Measurements from ENCODE around the gene CYB561D2. TPM values are rescaled to one million over a fixed set of nuclear protein-coding genes. Genes with fewer than 3 reads are reported as not detected.

The CYB561D2 gene
- total RNA-seq, 3 donors from 2014 or later = 23.6 to 30.1 (median 28.8) TPM

DNA sequence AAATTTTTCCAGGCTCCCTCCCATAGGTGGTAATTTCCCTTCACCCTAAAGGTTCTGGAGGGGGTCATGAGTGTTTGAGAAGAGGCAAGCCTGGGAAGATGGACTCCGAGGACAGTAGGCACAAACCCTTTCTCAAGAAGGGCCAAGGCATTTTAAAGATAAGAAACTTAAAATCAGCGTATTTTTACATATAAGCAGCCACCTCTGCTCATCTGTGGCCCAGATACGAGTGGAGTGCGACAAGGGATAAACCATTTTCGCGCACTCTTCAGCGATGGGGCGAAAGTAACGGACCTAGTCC lies 10.6 kb upstream of the CYB561D2 start:
- no peak for TF ChIP-seq POLR2A (IDR thresholded peaks at IDR 0.05)
- TF ChIP-seq, protein P1, sequence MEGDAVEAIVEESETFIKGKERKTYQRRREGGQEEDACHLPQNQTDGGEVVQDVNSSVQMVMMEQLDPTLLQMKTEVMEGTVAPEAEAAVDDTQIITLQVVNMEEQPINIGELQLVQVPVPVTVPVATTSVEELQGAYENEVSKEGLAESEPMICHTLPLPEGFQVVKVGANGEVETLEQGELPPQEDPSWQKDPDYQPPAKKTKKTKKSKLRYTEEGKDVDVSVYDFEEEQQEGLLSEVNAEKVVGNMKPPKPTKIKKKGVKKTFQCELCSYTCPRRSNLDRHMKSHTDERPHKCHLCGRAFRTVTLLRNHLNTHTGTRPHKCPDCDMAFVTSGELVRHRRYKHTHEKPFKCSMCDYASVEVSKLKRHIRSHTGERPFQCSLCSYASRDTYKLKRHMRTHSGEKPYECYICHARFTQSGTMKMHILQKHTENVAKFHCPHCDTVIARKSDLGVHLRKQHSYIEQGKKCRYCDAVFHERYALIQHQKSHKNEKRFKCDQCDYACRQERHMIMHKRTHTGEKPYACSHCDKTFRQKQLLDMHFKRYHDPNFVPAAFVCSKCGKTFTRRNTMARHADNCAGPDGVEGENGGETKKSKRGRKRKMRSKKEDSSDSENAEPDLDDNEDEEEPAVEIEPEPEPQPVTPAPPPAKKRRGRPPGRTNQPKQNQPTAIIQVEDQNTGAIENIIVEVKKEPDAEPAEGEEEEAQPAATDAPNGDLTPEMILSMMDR (IDR thresholded peaks at IDR 0.05) = no peak
- TF ChIP-seq POLR2AphosphoS5 (IDR thresholded peaks at IDR 0.05) = no peak
- H3K9me3 ChIP-seq = no peaks in the 10 kb centered on the region
- no peaks in the 10 kb centered on the region for H3K36me3 ChIP-seq
- no peak for DNase-seq (ENCODE audit: low spot score in 2 of 2)
- H3K27ac ChIP-seq = peak overlapping the region; percentile 66 to 90
- H3K4me1 ChIP-seq = peaks cover 8 to 23% of the 10 kb centered on the region in 2 donors
- H3K27me3 ChIP-seq = no peaks in the 10 kb centered on the region
- intact Hi-C loops (cut with DNase I; ENCODE audit: low total_unique reads) = no loop called here
- H3K4me3 ChIP-seq = peak overlapping the region; percentile 62 to 90 (median 65)

DNA sequence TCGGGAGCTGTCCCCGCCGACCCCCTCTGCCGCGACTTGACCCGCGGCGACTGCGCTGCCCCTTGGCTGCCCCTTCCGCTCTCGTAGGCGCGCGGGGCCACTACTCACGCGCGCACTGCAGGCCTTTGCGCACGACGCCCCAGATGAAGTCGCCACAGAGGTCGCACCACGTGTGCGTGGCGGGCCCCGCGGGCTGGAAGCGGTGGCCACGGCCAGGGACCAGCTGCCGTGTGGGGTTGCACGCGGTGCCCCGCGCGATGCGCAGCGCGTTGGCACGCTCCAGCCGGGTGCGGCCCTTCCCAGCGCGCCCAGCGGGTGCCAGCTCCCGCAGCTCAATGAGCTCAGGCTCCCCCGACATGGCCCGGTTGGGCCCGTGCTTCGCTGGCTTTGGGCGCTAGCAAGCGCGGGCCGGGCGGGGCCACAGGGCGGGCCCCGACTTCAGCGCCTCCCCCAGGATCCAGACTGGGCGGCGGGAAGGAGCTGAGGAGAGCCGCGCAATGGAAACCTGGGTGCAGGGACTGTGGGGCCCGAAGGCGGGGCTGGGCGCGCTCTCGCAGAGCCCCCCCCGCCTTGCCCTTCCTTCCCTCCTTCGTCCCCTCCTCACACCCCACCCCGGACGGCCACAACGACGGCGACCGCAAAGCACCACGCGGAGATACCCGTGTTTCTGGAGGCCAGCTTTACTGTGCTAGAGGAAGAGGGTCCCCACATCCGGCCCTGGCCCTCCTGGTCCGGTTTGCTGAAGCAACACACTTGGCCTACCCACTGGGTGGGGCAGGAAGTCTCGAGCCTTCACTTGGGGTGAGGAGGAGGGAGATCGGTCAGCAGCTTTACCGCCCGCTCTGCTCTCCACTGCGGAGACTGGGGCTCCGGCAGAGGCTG lies 10.0 kb upstream of the CYB561D2 start, which contains the start of gene RASSF1:
Gene RASSF1, minus strand, starts transcription at position 389 of the 882 bp plus-strand sequence. Its CDS starts 31 bp downstream, at position 358.
- H3K4me3 ChIP-seq = peak within 1 kb of the TSS; percentile 62 to 90 (median 65)
- no peak for DNase-seq (ENCODE audit: low spot score in 2 of 2)
- H3K27ac ChIP-seq = peak within 1 kb of the TSS; percentile 66 to 90
- no peaks in the 10 kb centered on the region for H3K27me3 ChIP-seq
- H3K36me3 ChIP-seq = no peaks in the 10 kb centered on the region
- no peaks in the 10 kb centered on the region for H3K9me3 ChIP-seq
- intact Hi-C loops (cut with DNase I; ENCODE audit: low total_unique reads) = no loop called here
- TF ChIP-seq POLR2AphosphoS5 (IDR thresholded peaks at IDR 0.05) (peak; percentile 18 to 70 (median 48)), POLR2A (IDR thresholded peaks at IDR 0.05) (no peak)
- peaks cover 8 to 23% of the 10 kb centered on the region in 2 donors for H3K4me1 ChIP-seq

DNA sequence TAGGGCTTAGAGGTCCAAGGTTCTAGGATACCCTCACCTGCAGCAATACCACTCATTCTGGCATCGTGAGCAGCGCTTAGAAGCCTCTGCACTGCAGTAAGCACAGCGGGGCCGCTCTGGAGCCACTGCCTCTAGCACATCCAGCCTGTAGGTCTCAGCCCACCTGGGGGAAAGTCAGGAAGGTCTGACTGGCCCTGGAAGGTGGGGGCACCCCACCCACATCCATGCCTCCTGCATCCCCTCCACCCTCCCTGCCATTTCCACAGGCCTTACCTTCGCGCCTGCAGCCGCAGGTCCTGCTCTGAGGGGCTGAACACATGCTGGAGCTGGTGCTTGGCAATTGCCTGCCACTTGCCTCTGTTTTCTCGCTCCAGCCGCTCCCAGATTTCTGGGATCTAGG lies 9.1 kb upstream of the CYB561D2 start:
- Histone ChIP-seq H3K4me3 (peak overlapping the region; percentile 62 to 90 (median 65)), H3K4me1 (peaks cover 0 to 17% of the 10 kb centered on the region in 2 donors), H3K27me3 (no peaks in the 10 kb centered on the region), H3K36me3 (no peaks in the 10 kb centered on the region), H3K27ac (peak overlapping the region in 1 of 2 donors; percentile 90), H3K9me3 (no peaks in the 10 kb centered on the region)
- no peak for DNase-seq (ENCODE audit: low spot score in 2 of 2)
- no peak for TF ChIP-seq POLR2AphosphoS5 (IDR thresholded peaks at IDR 0.05)
- TF ChIP-seq, protein P1 (IDR thresholded peaks at IDR 0.05) = no peak
- TF ChIP-seq POLR2A (IDR thresholded peaks at IDR 0.05) = no peak
- intact Hi-C loops (cut with DNase I; ENCODE audit: low total_unique reads) = no loop called here

DNA sequence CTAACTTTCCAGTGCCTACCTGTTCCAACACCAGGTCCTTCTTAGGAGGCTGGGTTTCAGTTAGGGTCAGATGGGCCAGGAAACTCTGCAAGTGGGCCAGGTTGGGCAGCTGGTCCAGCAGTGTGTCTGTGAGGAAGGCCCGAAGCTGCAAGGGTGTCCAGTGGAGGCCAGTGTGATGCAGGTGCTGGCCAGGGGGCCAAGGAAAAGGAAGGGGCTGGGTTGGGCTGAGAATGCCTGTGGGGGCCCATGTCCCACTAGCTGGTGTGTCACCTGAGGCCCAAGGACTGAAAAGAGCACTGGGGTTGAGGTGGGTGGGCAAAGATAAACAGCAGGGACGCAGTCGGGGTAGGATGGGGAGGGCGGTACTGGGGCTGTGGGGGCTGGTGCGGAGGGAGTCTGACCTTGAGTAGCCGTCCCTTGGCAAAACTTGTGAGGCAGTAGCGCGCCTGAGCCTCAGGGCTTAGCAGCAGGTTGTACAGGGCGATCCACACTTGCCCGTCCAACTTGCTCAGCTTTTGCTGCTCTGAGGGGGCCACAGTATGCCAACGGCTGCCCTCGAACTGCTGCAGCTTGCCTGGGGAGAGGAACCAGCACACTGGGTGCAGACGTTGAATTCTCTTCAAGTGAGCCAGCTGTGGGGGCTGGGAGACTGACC lies 8.5 kb upstream of the CYB561D2 start:
- no peak overlapping the region for H3K27ac ChIP-seq
- no peaks in the 10 kb centered on the region for H3K27me3 ChIP-seq
- peaks cover 0 to 17% of the 10 kb centered on the region in 2 donors for H3K4me1 ChIP-seq
- intact Hi-C loops (cut with DNase I; ENCODE audit: low total_unique reads) = no loop called here
- TF ChIP-seq POLR2AphosphoS5 (IDR thresholded peaks at IDR 0.05) (no peak), POLR2A (IDR thresholded peaks at IDR 0.05) (no peak)
- TF ChIP-seq, protein P1 (IDR thresholded peaks at IDR 0.05) = no peak
- no peaks in the 10 kb centered on the region for H3K36me3 ChIP-seq
- no peaks in the 10 kb centered on the region for H3K9me3 ChIP-seq
- no peak overlapping the region for H3K4me3 ChIP-seq
- DNase-seq (ENCODE audit: low spot score in 2 of 2) = no peak

DNA sequence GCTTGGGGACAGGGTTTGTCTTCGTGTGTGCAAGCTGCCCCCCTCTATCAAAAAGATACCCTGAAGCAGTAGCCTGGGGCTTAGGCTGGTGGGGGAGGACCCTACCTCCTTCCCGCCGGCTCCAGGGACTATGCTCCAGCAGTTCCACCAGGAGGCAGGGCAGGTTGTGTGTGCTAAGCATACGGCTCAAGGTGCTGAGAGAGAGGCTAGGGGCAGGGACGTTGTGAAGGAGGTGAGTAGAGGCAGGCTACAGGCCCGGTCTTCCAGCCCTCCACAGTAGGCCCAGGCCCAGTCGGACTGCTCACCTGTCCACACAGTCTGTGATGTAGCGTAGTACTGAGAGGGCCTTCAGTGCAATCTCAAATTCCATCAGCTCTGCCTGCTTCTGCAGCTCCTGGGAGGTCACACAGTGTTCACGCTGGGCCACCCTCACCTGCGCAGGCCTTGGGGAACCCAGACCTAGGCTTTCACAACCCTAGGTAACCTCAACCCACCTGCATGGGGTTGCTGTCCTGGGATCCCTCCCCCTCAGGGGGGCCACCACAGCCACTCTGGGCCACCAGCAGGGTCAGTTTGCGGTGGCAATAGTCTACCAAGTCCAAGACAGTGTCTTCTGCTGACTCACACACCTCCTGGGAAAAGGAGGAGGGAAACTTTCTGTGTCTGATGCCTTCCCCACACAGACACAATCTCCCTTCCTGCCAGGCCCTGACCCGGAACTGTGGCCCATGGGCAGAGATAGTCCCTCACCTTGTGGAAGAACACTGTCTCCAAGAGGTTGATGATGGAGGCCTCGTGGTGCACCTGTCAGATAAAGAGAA lies 7.6 kb upstream of the CYB561D2 start:
- Histone ChIP-seq H3K27ac (no peak overlapping the region), H3K9me3 (no peaks in the 10 kb centered on the region), H3K4me1 (peaks cover 0 to 17% of the 10 kb centered on the region in 2 donors), H3K36me3 (no peaks in the 10 kb centered on the region), H3K4me3 (no peak overlapping the region), H3K27me3 (no peaks in the 10 kb centered on the region)
- DNase-seq (ENCODE audit: low spot score in 2 of 2) = no peak
- TF ChIP-seq, protein P1 (IDR thresholded peaks at IDR 0.05) = no peak
- TF ChIP-seq POLR2A (IDR thresholded peaks at IDR 0.05) = no peak
- TF ChIP-seq POLR2AphosphoS5 (IDR thresholded peaks at IDR 0.05) = no peak
- intact Hi-C loops (cut with DNase I; ENCODE audit: low total_unique reads) = no loop called here

All from breast epithelium (tissue), 4 donors.